GM21526 (cell line): ENCODE data around the gene GRIK4.

Source experiments
- ATAC-seq: cut with Tn5 transposase; IDR thresholded peaks from one replicate; pipeline ENCODE4 v1.9.1; 2021; ENCODE audit warnings: moderate library complexity; ENCODE audit not compliant: unreplicated experiment, low FRiP score

GRIK4 gene

DNA sequence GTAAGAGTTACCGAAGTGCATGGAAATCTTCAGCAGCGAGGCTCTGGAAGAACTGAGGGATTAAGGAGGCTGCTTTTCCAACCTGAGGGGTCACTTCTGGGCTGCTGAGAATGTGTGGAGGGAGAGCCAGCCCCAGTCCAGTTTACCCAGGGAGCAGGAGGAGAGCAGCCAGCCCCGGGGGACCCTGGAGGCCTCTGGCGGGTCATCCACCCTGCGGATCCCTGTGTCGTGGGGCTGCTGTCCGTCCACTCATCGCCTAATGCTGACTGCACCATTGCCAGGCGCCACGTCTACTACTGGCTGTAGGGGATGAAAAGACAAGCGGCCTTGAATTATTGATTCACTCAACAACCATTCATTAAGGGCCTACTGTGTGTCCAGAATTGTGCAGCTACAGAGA is 283.6 kb downstream of the GRIK4 start:
- ATAC-seq: no peak

DNA sequence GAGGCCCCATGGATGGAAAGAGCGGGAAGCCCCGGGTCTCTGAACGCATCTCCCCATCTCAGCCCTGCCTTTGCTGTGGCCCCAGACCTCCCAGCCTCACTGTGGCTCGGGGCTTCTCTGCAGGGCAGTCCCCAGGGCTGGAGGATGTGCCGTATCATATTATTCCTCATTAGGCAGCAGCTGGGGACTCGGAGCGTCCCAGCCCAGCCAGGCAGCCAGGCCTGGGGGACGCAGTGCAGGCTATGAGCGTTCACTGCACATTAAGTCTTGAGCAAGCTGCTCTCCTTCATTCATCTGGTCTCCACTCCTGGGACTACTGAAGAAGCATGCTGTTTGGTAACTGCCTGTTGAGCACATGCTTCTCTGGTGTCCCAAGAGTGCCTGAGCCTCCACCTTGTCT is 285.6 kb downstream of the GRIK4 start:
- ATAC-seq: no peak

DNA sequence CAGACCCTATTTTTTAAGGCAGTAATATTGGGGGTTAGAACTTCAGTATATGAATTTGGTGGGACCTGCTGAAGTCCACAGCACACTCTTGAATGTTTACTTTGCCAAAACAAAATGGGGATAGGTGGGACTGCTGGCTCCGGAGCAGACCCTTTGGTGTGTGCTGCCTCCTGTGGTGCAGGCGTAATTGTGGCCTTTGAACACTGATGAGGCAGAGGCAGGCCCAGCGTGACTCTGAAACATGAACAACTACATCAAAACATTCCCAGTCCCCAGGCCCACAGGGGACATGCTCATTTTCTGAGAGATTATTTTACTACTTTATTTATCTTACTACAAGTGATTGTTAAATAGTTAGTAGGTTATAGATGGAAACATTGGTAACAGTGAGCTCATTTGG is 287.3 kb downstream of the GRIK4 start:
- ATAC-seq: no peak

DNA sequence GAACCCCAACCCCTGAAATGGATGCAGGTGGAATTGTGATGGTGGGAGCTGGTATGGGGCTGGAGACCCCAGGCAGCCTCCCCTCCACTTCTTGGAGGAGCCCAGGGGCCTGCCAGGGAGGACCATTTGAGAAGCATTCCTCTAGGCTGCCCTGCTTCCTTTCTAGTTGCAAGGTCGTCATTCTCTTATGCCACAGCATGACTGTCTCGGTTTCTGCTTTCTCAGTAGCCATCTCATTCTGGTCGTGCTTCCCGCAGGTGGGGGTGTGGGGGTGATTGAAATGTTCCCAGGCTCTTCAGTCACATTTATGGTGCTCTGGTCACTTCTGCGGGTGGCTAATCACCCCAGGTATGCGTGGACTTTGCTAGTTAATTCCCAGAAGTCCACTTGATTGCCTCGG is 288.7 kb downstream of the GRIK4 start:
- no peak for ATAC-seq

DNA sequence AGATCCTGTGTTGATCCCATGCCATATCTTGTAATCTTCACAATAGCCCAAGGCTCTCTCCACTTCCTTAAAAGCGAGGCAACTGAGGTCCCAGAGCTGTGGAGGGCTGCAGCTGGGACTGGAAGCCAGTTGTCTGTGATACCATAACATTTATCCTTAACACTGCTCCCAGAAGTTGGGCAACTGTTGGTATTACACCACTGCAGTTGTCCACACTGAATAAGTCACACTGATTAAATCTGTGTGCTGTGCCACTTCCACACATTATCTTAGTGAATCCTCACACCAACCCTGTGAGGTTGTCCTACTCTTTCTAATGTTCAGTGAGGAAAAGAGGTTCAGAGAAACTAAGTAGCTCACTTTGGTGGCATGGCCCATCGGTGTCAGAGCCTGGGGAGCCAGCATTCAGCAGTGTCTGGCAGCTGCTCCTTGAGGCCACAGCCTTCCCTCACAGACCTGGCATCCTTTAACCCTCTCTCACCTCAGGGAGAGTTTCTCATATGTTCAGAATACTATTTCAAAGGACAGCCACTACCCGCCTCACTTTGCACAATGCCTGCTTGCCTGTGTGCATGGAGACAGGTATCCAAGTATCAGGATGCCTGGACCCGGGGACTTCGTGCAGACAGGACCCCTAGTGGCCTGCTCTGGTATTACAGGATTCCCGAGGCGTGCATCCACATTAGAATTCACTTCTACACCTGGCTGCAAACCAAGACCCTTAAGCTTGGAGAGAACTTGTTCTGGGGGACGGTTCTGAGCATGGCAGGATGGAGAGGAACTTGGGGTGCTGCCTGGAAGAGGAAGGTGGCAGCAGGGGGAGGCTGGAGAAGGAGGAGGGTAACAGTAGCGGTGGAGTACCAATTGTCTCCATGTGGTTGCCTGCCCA is 290.5 kb downstream of the GRIK4 start:
- no peak for ATAC-seq

DNA sequence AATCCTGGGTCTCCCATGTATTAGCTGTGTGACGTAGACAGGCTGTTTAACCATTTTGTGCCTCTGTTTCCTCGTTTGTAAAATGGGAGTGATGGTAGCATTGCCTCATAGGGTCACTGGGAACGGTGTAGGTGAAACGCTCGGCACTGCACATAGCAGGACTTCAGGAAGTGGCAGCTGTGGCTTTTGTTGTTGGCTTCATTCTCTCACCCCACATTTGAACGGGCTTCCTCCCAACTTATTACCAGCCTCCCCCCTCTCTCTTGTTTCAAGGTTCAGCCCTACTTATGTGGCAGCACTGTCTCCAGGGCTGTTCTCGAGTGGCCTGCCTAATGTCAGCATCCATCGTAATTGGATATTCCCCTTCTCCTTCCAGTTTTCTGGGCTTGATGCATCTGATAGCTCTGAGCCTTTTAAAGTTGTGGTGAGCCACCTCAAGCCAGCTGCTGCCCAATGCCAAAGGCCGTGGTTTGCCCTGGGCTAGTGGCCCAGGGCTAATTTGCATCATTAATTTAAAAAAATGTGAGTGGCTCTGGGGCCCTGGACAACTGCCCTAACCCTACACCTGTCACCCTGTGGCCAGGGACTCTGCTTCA is 294.5 kb downstream of the GRIK4 start:
- no peak for ATAC-seq

DNA sequence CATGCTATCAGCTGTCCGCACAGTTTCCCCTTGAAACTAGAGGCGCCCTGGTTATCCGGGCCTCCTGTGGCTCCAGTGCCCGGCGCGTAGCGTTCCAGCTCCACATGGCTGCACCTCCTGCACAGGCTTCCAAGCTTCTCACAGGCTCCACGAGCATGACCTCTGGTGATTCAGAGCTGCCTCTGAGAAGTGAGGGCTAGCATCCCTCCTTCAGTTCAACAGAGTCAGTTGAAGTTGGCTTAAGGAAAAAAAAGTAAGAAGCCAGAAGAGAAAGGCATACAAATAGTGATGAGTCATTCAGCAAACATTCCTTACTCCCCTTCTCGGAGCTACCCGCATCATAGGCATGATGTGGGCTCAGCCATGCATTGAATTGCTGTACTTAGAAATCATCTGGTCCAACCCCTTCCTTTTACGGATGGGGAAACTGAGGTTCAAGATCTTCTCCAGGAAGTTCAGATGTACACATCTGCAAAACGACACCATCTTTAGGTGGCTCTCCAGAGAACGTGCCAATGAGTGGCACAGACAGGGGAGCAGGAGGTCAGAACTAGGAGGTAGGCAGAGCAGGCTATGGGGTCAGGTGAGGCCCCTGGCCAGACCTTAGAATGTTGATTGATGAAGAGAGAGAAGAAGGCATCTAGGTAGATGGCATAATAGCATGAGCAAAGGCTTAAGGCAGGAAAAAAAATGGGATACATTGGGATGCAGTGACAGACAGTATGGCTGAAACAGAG is 296.0 kb downstream of the GRIK4 start:
- ATAC-seq: no peak

DNA sequence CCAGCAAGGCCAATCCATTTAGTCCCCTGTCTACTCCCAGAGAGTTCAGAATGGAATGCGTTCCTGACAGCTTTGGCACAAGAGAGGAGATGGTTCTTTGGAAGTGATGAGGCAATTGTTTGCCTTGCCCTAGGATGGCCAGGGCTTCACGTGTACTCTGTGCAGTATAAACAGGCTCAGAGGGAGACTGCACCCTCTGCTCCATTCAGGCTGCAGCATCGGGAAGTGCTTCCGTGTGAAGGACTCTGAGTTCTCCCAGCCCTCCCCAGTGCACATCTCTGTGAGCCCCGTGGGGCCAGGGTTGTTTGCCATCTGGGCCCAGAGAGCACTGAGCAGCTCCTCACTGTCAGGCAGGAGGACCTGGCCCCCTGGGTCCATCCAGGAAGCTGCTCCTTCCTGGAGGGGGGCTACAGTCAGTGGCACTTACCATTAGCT is 297.1 kb downstream of the GRIK4 start:
- ATAC-seq: no peak

DNA sequence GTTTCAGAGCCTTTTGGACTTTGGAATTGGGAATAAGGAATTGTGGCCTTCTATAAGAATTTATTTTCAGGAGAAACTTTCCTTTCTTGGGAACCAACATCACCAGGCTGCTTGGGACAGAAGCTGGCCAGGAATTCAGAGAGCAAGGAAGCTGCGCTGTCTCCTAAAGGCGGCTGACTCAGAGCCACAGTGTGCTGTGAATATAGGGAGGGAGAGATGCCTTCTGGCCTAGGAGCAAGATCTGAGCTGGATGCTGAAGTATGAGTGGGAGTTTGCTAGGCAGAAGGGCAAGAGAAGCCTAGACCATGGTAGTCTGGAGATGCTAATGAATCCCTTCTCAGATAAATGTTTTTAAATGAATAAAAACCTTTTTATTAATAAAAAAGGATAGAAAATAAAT is 298.7 kb downstream of the GRIK4 start:
- no peak for ATAC-seq

DNA sequence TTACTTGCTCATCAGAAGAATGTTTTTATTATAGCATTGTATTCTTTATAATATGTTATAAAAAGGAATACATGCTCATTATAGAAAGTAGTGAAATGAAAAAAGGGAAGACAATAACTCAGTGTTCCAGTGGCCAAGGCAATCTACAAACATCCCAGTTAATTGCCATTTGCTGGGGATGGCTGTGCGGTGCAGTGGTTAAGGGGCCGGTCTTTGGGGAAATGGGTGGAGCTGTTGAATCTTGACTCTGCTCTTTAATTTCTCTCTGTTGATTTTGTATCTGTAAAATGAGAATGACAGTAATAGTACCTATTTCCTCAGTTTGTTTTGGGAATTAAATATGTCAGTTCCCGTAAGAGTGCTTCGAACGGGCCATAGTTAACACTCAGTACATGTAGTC is 299.7 kb downstream of the GRIK4 start:
- ATAC-seq: no peak

DNA sequence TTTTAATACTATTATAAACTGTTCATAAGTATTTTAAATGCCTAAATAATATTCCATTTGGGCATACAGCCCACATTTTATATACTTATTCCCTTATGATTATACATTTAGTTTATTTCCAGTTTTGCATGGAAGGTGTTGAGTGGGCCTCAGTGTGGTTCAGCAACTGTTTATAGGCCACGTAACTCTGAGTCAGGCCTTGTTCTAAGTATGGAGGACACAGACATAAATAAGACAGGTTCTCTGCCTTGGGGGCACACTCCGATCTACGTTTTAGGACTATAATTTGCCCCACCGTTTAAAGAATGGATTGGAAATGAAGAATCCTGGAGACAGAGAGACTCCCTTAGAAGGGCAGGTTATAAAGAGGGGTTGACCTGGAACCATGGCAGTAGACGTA is 300.2 kb downstream of the GRIK4 start:
- no peak for ATAC-seq

DNA sequence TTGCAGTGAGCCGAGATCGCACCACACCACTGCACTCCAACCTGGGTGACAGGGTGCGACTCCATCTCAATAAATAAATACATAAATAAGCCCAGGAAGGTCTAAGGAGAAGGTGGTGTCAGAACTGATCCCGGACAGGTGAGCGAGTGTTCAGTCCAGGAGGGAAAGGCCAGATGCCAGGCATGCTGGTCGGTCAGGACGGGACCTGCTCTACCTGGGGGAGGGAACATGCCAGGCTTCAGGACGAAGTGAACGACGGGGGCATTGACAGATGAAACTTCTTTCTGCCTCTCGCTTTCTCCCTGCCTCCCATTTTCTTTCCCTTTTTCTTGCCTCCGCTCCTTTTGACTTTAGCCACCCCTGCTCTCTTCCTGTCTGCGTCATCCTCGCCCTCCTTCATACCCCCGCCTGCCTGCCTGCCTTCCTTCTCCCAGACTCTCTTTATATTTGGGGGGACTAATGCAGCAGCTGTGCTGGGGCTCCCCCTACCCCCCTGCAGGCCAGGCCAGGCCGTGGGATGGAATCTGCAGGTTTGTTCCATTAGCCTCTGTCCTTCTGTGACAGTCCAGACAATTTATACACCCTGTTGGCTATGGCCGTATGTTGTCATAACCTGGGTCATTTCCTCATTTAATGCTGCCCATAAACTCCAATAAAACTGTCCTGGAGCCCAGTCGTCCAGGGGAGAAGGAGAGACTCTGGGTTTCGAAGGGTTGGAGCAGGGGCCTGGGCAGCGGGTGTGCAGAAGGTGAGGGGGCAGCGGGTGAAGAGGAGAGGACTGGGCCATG is 303.2 kb downstream of the GRIK4 start:
- ATAC-seq: no peak

DNA sequence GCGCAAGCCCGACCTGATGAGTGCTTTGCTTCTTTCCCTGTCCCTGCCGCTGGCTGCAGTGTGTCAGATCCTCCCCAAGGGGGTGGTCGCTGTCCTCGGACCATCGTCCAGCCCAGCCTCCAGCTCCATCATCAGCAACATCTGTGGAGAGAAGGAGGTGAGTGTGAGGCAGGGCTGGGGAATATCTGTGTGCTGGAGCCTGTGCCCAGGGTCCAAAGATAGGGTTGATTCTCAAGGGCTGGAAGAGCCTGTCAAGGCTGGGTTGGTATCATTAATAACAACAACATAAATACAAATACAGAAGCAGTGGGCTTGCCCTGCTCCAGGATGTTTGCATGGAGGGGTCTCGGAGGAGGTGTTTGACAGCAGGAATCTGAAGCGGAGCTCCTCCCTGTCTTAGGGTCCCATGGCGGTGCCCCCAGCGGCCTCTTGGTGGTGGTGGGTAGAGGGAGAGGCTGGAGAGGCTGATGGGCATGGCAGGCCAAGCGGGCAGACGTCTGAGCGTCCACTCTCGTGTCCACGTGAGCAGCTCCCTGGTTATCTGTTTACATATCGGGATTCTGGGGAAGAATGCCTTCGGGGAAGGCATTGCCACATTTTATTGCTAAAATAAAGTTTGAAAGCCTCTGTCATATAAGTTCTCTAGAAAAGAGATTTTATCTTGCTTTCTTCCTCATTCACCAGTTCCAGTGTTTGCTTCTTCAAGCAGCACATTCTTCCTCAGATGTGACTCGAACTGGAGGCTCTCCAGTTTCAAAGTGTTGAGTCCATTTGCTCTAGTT is 304.0 kb downstream of the GRIK4 start:
- ATAC-seq: no peak

DNA sequence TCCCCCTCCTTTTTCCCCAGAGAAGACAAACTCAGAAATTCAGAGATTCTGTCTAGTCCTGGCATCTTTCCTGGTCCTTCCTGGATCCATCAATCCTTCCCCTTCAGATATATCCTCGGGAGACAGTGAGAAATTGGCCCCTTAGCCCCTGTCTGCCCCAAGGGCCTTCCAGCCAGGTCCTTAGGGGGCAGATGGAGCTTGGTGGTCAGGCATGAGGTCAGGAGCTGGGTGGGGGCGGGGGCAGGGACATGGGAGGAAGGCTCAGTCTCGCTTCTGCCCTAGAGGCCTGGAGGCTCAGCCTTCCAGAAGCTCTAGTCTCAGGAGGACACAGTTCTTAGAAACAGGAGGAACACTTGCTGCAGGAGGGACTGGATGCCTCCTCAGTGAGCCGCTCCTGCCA is 304.6 kb downstream of the GRIK4 start:
- no peak for ATAC-seq

DNA sequence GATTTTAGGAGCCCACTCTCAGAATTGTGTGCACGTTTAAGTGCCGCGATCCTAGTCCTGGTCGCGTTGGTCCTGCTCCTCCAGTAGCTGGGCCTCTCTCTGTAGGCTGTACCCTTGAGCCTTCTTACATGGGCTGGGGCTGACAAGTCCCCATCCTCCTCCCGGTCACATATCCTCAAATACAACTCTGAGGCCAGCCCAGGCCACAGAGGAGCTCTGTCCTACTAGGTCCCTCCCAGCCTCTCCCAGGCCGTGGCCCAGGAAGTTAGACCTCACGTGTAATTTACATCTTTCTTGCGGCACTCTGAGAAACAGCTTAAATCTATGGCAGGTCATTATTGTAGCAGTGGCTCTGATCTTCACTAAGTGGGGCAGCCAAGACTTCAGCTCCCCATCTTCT is 305.2 kb downstream of the GRIK4 start:
- ATAC-seq: no peak

DNA sequence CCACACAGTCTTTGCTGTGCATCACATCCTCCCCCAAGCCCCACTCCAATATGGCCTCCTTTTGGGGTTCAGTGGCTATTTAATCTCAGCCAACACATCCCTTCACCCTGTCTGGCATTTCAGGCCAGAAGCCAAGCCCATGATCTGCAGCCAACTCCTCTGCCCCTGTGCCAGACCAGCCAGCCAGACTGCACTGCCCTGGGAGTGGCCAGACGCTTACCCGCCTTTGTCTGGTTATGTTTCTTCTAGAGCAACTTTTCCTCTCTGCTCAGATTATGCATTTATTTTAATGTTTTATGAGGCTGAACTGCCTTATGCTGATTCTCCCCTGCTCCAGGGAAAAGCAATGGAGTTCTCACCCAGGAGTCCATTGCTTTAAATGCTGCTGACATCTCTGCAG is 305.6 kb downstream of the GRIK4 start:
- no peak for ATAC-seq

DNA sequence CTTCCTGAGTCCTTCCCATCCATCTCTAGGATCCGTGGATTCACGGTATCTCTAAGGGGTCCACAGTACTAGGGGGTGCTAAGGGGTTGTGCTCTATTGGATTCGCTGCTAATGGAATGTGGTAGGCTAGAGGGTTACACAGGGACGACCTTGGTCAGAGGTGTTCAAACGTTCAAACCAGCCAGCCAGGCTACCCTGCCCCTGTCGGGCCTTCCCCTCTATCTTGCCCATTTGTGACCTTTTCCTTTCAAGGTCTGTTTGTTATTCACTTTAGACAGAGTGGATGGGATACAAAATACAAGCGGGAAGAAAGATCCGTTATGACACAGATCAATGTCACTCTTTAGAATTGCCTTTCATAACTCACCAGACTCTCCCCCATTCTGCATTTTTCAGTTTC is 306.5 kb downstream of the GRIK4 start:
- ATAC-seq: no peak

DNA sequence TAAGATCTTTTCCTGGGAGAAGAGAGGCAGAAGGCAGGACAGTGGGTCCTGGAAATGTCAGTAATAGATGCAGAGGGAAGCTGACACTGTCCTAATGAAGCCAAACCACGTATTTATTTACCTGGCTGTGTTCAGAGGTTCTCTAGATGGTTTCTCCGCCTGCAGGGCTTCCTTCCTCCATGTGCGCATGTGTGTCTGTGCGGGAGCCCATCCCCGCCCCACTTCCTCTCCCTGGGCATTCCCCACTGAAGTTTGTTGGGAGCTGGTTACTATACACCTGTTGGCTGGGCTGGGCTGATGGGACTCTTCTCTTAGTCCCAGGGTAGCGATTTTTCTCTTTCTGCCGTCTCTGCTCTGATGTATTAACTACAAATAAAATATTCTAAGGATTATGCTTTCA is 307.5 kb downstream of the GRIK4 start:
- no peak for ATAC-seq

DNA sequence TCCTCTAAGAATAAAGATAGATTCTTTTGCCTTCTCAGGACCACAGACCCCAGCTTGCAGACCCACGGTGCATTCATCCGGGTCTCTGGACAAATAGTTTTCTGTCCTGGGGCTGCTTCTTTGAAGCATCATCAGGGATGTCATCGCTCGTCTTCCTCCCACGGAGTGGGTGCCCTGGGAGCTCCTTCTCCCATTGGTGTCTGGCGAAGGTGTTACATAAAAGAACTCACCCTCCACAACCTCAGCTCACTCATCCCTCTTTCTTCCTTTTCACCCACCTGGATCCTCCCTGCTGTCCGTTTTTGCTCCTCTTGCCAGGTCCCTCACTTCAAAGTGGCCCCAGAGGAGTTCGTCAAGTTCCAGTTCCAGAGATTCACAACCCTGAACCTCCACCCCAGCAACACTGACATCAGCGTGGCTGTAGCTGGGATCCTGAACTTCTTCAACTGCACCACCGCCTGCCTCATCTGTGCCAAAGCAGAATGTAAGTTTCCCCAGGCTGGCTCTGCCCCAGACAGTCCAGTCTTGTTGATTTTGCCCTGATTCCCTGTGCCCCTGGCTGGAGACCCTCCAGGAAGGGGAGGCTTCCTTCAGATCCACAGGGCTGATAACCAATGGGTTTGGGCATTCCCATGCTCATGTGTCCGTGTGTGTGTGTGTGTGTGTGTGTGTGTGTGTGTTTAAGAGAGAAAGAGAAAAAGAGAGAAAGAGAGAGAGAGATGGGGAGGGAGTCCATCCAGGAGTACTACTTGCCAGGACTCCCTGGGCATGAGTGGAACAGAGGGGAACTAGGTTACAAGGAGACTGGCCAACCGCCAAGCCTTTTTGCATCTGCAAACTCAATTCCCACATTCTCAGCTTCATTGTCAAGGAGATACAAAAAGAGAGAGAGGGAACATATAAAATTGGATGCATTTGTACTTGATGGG is 308.2 kb downstream of the GRIK4 start:
- ATAC-seq: no peak
